Smooth muscle cell of the umbilical artery (primary cell): Measurements from ENCODE around the gene TRIM7. TPM values are rescaled to one million over a fixed set of nuclear protein-coding genes. Genes with fewer than 3 reads are reported as not detected.

ENCODE experiments used
- total RNA-seq: library from RNA; depleted of rRNA; stranded (reverse); fragments of >200 nt; gene quantifications from 2 replicates; pipeline ENCODE4 v1.2.3, GENCODE V29; 2014

TRIM7 gene
- 0.30 and 0.69 TPM in 2 replicates for total RNA-seq

GRCh38 chr5:181204826-181205760 is at the start of gene TRIM7:
TRIM7 (minus strand) TSS chr5:181205196; CDS start chr5:181205110, 86 bp downstream.

GRCh38 chr5:181243564-181244343 is 38.8 kb upstream of the TRIM7 start, which contains the start of gene RACK1:
RACK1 (minus strand) TSS chr5:181243906; CDS start chr5:181243800, 106 bp downstream.

GRCh38 chr5:181223058-181223728 is 18.2 kb upstream of the TRIM7 start, which contains the start of gene TRIM41:
TRIM41 (plus strand) TSS chr5:181223281; CDS start chr5:181224000, 719 bp downstream.

GRCh38 chr5:181146927-181147636 is 57.9 kb downstream of the TRIM7 start, which contains the start of gene OR2V2:
OR2V2 (plus strand) TSS chr5:181147586; CDS start chr5:181154943, 7,357 bp downstream.

Other genes starting within 250 kb of the TRIM7 start
- not detected in 2 replicates for gene BTNL3, start 216.3 kb downstream of the TRIM7 start, total RNA-seq
- not detected in 2 replicates for gene BTNL9, start 164.9 kb downstream of the TRIM7 start, total RNA-seq
- gene OR2V1, start 74.0 kb downstream of the TRIM7 start, total RNA-seq, result not detected in 2 replicates
- not detected in 2 replicates for gene OR2V2, start 57.6 kb downstream of the TRIM7 start, total RNA-seq
- gene TRIM41, start 18.1 kb upstream of the TRIM7 start, total RNA-seq, result 11.9 and 12.9 TPM in 2 replicates
- gene RACK1, start 38.7 kb upstream of the TRIM7 start, total RNA-seq, result 2,845 and 3,221 TPM in 2 replicates
- 7.4 and 12.1 TPM in 2 replicates for gene TRIM52, start 55.9 kb upstream of the TRIM7 start, total RNA-seq
- gene OR4F3, start 162.1 kb upstream of the TRIM7 start, total RNA-seq, result not detected in 2 replicates